Prostate gland (tissue), 2 donors: ENCODE measurements around the gene KLHL26. TPM values are rescaled to one million over a fixed set of nuclear protein-coding genes. Genes with fewer than 3 reads are reported as not detected.
A peak's percentile ranks its signal among the peaks of the same experiment; 100 is the strongest.

ENCODE experiments used
- DNase-seq: peaks from one replicate; pipeline ENCODE4 v3.0.0-alpha.2; 2019; ENCODE audit warnings: low spot score
- H3K27ac ChIP-seq, 2 donors: fragments of 200-600 bp; sonication (generic); 2 replicates each; pipeline ENCODE4 v1.5.1; 2017 to 2019
- H3K27me3 ChIP-seq: fragments of 200-600 bp; sonication (generic); replicated peaks from 2 replicates; pipeline ENCODE4 v1.5.1; 2019; ENCODE audit not compliant: insufficient read depth
- H3K36me3 ChIP-seq, 2 donors: fragments of 200-600 bp; sonication (generic); 1 replicate in 1 of 2; 2 replicates in 1 of 2; pipeline versions ENCODE4 v1.5.1 to v1.8.1; 2017 to 2019
- H3K4me1 ChIP-seq: fragments of 200-600 bp; sonication (generic); replicated peaks from 2 replicates; pipeline ENCODE4 v1.5.1; 2019
- H3K4me3 ChIP-seq, 2 donors: fragments of 200-600 bp; sonication (generic); 2 replicates each; pipeline ENCODE4 v1.5.1; 2017 to 2019
- H3K9me3 ChIP-seq: fragments of 200-600 bp; sonication (generic); 2 replicates; pipeline ENCODE4 v1.5.1; 2017
- POLR2A ChIP-seq: fragments of 450-650 bp; IDR thresholded peaks from one replicate; pipeline ENCODE4 v1.6.1; 2016; ENCODE audit warnings: antibody characterized with exemption, mild to moderate bottlenecking
- POLR2AphosphoS5 ChIP-seq: sonication (generic); formaldehyde crosslinking; IDR thresholded peaks from one replicate; pipeline ENCODE4 v1.6.1; 2017; ENCODE audit warnings: antibody characterized with exemption
- WGBS: methylation state at CpG from one replicate; pipeline ENCODE4 v1.1.5; 2018; 5-methylcytosine and 5-hydroxymethylcytosine counted together
- intact Hi-C: fragments of 100-400 bp; cut with DNase I; formaldehyde crosslinking; loops from one replicate; pipeline ENCODE4 v1.14.2; 2022
- total RNA-seq, 2 donors: library from RNA; depleted of rRNA; stranded (reverse); fragments of >200 nt; gene quantifications; one replicate each; pipeline ENCODE4 v1.1.0, GENCODE V29; 2016
- TF ChIP-seq, protein P1 (sequence below), 4 experiments: fragments of 200-600 bp in 2 of 4; fragments of 450-650 bp in 2 of 4; sonication (generic) in 2 of 4; IDR thresholded peaks; 1 replicate in 3 of 4; 2 replicates in 1 of 4; pipeline ENCODE4 v1.5.1; 2016 to 2019; ENCODE audit warnings: antibody characterized with exemption in 4 of 4, mild to moderate bottlenecking in 2 of 4, moderate library complexity in 2 of 4

The KLHL26 gene
- total RNA-seq, 2 donors from 2014 or later = 9.1 to 18.4 TPM

DNA sequence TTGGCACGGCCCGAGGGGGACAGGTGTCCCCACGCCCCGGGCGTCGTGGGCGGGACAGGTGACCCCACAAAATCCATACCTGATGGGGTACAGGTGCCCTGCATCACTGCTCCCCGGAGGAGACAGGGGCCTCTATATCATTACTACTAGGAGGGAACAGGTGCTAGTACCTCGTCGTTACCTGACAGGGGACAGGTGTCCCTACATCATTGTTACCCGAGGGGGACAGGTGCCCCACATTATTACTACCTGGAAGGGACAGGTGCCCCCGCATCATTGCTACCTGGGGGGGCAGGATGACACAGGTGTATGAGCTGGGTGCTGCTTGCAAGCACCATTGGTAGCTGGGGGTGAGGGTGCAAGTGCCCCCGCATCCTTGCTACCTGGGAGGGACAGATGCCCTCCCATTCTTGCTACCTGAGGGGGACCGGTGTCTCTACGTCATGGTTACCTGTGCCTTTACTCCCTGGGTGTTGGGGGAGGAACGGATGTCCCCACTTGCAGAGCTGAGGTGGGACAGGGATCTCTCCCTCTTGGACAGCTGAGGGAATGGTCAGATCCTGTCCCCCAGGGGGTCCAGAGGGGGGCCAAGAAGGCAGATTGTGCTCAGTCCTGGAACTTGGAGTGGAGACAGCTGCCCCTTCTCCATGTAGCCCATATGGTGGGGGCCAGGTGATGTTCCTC, 47.3 kb downstream of the KLHL26 start:
- 9% methylated on average over 14 of the region's 16 CpGs for WGBS
- intact Hi-C loops = no loop called here
- Histone ChIP-seq H3K27me3 (no peaks in the 10 kb centered on the region), H3K27ac (peak overlapping the region in 1 of 2 donors; percentile 80), H3K4me1 (peaks cover 8% of the 10 kb centered on the region), H3K36me3 (no peaks in the 10 kb centered on the region), H3K4me3 (peak overlapping the region; percentile 48 to 57), H3K9me3 (no peaks in the 10 kb centered on the region)
- no peak for DNase-seq
- TF ChIP-seq, protein P1, sequence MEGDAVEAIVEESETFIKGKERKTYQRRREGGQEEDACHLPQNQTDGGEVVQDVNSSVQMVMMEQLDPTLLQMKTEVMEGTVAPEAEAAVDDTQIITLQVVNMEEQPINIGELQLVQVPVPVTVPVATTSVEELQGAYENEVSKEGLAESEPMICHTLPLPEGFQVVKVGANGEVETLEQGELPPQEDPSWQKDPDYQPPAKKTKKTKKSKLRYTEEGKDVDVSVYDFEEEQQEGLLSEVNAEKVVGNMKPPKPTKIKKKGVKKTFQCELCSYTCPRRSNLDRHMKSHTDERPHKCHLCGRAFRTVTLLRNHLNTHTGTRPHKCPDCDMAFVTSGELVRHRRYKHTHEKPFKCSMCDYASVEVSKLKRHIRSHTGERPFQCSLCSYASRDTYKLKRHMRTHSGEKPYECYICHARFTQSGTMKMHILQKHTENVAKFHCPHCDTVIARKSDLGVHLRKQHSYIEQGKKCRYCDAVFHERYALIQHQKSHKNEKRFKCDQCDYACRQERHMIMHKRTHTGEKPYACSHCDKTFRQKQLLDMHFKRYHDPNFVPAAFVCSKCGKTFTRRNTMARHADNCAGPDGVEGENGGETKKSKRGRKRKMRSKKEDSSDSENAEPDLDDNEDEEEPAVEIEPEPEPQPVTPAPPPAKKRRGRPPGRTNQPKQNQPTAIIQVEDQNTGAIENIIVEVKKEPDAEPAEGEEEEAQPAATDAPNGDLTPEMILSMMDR (IDR thresholded peaks at IDR 0.05) = no peak
- no peak for TF ChIP-seq POLR2A
- TF ChIP-seq POLR2AphosphoS5 = no peak

DNA sequence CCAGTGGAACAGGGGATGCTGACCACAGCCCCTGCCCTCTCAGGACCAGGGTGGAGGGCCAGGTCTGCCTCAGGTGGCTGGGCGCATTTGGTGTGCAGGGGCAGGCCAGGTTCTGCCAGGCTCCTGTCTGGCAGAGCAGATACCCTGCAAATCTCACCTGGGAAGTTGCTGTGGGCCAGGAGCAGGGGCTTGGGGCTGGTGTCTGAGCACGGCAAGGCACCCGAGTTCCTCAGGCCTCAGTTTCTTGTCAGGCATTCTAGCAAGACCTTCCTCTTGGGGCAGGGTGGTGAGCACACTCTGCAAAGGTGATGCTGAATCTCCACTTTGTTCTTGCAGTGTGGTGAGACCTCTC, 47.8 kb downstream of the KLHL26 start:
- 77% methylated on average over 3 of the region's 3 CpGs for whole genome bisulfite sequencing
- no peaks in the 10 kb centered on the region for H3K36me3 ChIP-seq
- no peaks in the 10 kb centered on the region for H3K27me3 ChIP-seq
- H3K4me1 ChIP-seq = peaks cover 8% of the 10 kb centered on the region
- intact Hi-C loops = no loop called here
- H3K4me3 ChIP-seq = peak overlapping the region; percentile 48 to 57
- DNase-seq = no peak
- H3K9me3 ChIP-seq = no peaks in the 10 kb centered on the region
- H3K27ac ChIP-seq = no peak overlapping the region
- TF ChIP-seq POLR2A (no peak), POLR2AphosphoS5 (no peak)
- TF ChIP-seq, protein P1 (IDR thresholded peaks at IDR 0.05) = no peak

DNA sequence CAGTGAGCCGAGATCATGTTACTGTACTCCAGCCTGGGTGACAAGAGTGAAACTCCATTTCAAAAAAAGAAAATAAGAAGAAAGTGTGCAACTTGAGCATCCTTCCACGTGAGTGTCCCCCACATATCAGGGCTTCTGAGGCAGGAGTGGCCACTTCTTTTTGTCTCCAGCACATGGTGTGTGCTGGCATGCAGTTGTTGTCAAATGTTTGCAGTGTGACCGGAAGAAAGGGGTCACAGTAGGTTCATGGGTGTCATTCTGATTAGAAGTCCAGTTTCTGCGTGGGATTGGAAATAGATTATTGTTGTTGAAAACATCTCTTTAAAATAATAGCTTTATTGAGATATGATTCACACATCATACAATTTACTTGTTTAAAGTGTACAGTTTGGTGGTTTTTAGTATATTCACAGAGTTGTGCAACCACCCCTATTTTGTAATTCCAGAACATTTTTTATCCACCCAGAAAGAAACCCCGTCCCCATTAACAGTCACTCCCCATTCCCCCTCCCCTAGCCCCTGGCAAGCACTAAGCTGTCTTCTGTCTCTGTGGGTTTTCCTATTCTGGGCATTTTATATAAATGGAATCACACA, 48.9 kb downstream of the KLHL26 start:
- Histone ChIP-seq H3K4me3 (no peak overlapping the region), H3K4me1 (peaks cover 8% of the 10 kb centered on the region), H3K9me3 (no peaks in the 10 kb centered on the region), H3K36me3 (no peaks in the 10 kb centered on the region), H3K27me3 (no peaks in the 10 kb centered on the region), H3K27ac (no peak overlapping the region)
- intact Hi-C loops = no loop called here
- 80% methylated on average over 5 of the region's 5 CpGs for WGBS
- no peak for DNase-seq
- TF ChIP-seq POLR2AphosphoS5 (no peak), POLR2A (no peak)
- TF ChIP-seq, protein P1 (IDR thresholded peaks at IDR 0.05) = no peak

DNA sequence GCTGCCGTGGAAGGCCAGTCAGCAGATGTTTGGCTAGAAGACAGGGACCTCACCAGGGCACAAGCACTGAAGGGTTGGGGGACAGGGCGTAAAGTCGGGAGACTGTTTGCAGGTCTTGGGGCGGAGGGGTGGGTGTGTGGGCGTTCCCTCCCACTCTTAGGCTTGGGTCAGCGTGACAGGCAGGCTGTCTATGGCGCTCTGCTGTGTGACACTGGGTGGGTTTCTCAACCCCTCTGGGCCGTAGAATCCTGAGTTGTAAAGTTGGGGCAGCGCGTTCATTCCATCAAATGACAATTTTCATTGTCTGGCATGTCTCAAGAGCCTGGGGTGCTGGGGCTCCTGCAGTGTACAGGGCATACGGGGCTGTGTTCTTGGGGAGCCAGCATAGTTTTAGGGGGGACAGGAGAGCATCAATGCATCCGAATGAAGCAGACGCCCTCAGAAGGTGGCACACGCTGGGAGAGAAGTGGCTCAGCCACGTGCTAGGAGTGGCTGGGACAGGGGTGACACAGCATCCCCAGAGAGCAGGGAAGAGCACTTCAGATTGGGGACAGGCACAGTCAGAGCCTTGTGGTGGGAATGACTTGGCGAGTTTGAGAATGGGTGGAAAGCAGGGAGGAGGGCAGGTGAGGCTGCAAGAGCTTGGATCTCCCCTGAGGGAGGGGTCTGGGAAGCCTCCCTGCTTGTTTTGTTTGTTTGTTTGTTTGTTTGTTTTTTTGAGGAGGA, 51.1 kb downstream of the KLHL26 start:
- no peak overlapping the region for H3K4me3 ChIP-seq
- no peaks in the 10 kb centered on the region for H3K27me3 ChIP-seq
- H3K4me1 ChIP-seq = peaks cover 8% of the 10 kb centered on the region
- no peaks in the 10 kb centered on the region for H3K36me3 ChIP-seq
- 95% methylated on average over 10 of the region's 16 CpGs for WGBS
- H3K9me3 ChIP-seq = no peaks in the 10 kb centered on the region
- no peak for DNase-seq
- no peak overlapping the region for H3K27ac ChIP-seq
- intact Hi-C loops = no loop called here
- TF ChIP-seq, protein P1 (IDR thresholded peaks at IDR 0.05) = no peak
- TF ChIP-seq POLR2AphosphoS5 (no peak), POLR2A (no peak)
